GM12878 (cell line): Measurements from ENCODE around the gene EEF1AKMT3.

Source experiments
- USF1 ChIP-seq: IDR thresholded peaks from 2 replicates; pipeline ENCODE4 v1.6.1; 2011; ENCODE audit warnings: borderline replicate concordance, low read depth, mild to moderate bottlenecking, moderate library complexity, mixed read lengths, low read length; ENCODE audit not compliant: insufficient read depth; ENCODE audit errors: extremely low read length
- TF ChIP-seq, protein P1 (sequence below): IDR thresholded peaks from 2 replicates; pipeline ENCODE4 v1.6.1; 2012; ENCODE audit warnings: low read depth, low read length, improper control_type of control experiment
- TF ChIP-seq, protein P2 (sequence below), 3 experiments: IDR thresholded peaks in 2 of 3; conservative IDR thresholded peaks in 1 of 3; 2 replicates each; pipeline ENCODE4 v1.5.1; 2011; ENCODE audit warnings: low read depth in 3 of 3, low read length in 3 of 3, mild to moderate bottlenecking in 3 of 3, control low read depth in 2 of 3, moderate library complexity in 2 of 3, inconsistent platforms in 1 of 3, mixed read lengths in 1 of 3; ENCODE audit not compliant: control insufficient read depth in 2 of 3, insufficient read depth in 1 of 3; ENCODE audit errors: extremely low read depth in 1 of 3

DNA sequence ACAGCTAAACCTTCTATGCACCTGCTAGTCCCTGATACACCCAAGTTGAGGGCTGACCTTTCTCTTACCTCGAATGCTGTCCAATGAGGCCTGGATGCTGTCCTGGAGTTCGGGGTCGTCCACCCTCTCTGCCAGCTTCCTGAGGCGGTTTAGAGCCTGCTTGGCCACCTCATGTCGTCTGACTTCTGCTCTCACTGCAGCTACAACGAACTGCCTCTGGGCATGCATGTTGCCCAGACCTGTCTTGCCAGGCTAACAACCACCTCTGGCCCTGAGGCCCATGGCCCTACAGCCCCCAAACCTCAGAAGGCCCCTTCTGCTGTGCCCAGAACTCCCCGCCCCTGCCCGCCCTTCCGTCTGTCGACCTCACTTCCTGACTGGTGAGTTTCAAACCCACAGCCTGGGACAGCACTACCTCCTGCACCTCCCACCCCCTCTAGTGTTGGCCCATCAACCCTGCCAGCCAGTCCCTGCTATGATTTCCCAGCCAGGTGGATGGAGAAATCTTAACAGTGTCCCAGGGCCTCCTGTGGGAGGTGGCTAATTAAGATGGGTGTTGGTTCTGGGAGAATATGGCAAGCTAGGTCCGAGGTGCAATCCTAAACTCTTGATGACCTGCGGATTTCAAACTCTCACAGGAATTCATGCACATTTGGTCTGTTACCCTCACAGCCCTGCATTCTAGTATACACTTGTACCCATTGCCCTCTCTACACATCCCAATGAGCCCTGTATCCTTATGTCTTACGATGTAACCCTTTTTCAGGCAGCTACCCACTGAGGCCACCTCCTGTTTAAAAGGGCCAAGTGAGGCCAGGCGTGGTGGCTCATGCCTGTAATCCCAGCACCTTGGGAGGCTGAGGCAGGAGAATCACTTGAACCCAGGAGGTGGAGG lies 30.3 kb upstream of the EEF1AKMT3 start:
- TF ChIP-seq, protein P1, sequence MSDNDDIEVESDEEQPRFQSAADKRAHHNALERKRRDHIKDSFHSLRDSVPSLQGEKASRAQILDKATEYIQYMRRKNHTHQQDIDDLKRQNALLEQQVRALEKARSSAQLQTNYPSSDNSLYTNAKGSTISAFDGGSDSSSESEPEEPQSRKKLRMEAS = no peak
- no peak for TF ChIP-seq USF1
- TF ChIP-seq, protein P2, sequence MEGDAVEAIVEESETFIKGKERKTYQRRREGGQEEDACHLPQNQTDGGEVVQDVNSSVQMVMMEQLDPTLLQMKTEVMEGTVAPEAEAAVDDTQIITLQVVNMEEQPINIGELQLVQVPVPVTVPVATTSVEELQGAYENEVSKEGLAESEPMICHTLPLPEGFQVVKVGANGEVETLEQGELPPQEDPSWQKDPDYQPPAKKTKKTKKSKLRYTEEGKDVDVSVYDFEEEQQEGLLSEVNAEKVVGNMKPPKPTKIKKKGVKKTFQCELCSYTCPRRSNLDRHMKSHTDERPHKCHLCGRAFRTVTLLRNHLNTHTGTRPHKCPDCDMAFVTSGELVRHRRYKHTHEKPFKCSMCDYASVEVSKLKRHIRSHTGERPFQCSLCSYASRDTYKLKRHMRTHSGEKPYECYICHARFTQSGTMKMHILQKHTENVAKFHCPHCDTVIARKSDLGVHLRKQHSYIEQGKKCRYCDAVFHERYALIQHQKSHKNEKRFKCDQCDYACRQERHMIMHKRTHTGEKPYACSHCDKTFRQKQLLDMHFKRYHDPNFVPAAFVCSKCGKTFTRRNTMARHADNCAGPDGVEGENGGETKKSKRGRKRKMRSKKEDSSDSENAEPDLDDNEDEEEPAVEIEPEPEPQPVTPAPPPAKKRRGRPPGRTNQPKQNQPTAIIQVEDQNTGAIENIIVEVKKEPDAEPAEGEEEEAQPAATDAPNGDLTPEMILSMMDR (IDR thresholded peaks at IDR 0.05 in 2 of 3, conservative IDR thresholded peaks at IDR 0.05 in 1 of 3; ENCODE audit: control insufficient read depth in 2 of 3, extremely low read depth in 1 of 3, insufficient read depth in 1 of 3, low read depth in 3 of 3, low read length in 3 of 3) = peak; percentile 69 to 81 (median 76)
